Skeletal muscle cell (primary cell): ENCODE results near the gene VAV2.

ENCODE experiments used
- DNase-seq: peaks from one replicate; pipeline ENCODE4 v3.0.0-alpha.2; 2010; ENCODE audit warnings: low read depth
- H3K4me3 ChIP-seq: 2 replicates; pipeline ENCODE4 v1.5.1; 2011; ENCODE audit warnings: low read depth, mild to moderate bottlenecking, control low read depth, low read length, moderate library complexity

The VAV2 gene

DNA sequence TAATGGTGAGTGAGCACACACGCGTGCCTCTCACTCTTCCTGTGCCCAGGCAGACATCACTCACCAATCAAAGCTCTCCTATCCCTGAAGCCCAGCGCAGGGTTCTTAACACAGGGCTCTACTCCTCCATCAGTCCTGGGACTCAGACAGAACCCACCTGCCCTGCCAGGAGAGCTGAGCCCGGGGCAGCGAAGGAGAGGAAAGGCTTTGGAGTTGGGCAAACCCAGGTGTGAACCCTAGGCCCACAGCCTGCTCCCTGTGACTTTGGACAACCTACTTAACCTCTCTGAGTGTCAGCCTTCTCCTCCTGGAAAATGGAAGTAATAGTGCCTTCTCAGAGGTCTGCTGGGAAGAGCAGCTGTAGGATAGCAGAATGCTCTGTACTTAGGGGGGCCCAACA, 155.3 kb downstream of the VAV2 start:
- no peak for DNase-seq
- no peak overlapping the region for H3K4me3 ChIP-seq

DNA sequence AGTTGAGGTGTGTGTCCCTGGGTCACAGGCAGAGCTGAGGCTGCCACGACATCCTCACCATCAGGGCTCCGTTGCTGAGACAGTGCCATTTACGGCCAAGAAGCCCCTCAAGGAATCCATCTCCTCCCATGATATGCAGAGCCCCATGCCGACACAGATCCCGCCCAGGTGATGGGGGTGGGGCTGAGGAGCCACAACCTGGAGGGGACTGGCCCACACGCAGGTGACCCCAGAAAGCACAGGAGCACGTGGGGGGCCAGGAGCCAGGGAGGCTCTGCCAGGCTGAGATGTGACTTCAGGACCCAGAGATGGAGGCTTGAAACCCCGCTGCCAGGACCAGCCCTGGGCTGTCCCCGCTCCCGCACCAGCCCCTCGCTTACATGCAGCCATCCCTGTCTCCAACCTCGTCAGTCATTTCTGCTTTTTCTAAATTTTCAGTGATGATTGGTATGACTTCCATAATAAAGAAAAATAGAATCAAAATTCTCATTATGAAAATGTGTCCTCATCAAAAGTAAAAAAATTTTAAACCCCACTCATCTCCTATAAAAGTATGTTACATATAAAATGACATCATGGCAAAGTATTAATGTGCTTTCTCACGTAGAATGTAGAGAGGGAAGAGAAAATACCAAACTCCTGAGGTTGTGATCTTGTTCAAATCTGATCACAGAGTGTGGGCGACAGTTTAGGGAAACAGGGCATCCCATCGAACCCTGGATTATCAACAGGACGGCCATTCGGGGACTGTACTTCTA, 155.9 kb downstream of the VAV2 start:
- no peak overlapping the region for H3K4me3 ChIP-seq
- DNase-seq, result no peak

DNA sequence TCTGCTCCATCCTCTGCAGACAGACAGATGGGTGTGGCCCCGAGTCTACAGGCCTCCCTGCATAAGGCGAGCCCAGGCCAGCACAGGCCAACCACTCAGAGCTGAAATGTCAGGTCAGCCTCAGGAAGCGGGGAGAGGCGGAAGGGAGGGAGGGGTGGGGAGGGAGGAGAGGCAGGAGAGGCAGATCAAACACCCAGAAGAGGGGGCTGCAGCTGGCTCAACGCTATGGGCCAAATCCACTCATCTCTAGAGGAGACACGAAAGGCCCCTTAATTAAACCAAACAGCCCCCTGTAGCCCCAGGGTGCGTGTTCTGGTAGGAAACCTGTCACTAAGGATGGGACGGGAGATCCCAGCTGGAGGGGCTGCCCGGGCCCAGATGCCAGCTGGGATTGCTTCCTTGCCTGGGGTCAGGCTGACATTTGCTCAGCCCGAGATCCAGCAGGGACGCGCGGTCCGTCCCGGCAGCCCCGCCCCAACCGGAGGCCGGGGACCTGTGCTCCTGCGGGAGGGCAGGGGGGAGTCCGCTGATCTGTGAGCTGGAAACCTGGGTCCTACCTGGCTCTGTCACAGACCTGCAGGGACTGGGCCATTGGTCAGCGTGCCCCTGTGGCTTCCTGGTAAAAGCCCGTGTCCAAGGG, 156.7 kb downstream of the VAV2 start:
- no peak overlapping the region for H3K4me3 ChIP-seq
- DNase-seq, result no peak

DNA sequence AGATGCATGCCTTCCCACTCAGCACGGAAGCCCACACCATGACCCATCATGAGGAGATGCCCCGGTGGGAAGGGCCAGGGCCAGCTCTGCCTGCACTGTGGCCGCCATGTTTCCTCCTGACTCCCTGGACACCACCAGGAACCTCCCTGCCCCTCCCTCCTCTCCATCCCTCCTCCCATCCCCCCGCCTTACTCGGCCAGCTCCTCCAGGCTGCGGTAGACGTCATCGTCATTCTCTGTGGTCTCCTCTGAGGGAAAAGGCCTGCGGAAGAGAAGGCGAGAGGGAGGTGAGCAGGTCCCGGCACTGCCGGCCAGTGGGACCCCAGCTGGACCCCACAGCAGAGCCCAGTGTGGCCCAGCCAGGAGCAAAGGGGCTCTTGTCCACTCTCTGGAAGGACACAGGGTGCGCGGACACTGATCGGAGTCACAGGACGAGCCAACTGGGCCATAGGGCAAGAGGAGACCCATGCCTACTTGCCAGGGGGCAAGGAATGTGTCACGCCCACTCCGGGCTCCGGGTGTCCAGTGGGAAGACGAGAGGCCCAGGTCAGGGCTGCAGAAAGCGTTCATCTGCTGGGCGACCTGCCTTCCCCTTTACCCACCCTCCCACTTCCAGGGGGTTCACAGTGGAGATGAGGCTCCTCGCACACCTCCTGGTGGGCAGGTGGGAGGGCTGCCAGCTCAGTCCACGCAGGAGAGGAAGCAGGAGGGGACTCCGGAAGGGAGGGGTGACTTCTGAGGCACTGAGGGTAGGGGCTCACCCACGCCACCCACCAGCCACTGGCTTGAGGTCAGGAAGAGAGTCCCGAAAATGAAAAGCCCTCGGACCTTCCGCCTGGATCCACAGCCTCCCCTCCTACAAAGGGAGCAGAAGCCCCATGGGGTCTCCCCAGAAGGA, 157.8 kb downstream of the VAV2 start:
- no peak overlapping the region for H3K4me3 ChIP-seq
- DNase-seq, result no peak

DNA sequence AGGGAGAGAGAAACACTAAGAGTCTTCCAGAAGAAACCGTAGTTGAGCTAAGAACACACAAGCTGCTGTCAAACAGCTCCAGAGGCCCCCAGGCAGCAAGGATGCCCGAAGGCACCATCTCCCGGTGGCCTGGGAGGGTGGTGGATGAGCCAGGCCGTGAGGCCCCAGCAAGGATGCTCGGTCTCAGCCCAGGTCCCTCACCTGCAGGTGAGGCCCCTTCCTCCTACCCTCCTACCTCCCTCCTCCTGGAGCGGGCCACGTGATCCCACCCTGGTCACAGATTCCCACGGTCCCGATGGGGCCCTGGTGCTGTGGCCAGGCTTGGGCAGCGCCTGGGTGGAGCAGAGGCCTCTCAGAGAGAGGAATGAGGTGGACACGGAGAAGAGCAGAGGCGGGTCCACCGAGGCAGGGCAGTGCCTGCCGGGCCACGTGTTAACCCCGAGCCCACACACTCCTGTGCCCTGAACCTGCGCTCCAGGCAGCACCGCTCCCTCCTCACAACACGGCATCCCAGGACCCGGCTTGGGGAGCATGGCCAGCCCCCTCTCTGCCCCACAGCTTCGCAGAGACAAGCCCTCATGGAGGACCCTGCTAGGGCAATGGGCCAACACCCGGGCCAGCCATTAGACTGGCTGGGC, 158.6 kb downstream of the VAV2 start:
- DNase-seq, result no peak
- H3K4me3 ChIP-seq, result no peak overlapping the region

DNA sequence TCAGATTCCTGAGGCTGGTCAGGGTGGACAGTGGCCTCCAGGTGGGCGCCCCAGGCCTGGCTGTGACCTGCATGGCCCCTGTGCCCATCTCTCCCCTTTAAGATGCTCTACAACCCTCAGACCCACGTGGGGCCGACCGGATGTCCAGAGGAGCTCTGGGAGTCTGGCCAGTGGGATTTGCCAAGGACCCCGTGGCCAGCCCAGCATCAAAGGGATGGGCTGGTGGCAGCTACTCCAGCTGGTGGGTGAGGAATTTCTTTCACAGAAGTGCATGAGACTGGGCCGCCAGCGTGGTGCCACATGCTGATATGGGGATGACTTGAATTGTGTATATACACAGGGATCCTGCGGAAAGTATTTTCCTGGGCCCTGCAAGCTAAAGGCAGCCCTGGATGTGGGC, 159.2 kb downstream of the VAV2 start:
- H3K4me3 ChIP-seq, result no peak overlapping the region
- DNase-seq, result no peak

DNA sequence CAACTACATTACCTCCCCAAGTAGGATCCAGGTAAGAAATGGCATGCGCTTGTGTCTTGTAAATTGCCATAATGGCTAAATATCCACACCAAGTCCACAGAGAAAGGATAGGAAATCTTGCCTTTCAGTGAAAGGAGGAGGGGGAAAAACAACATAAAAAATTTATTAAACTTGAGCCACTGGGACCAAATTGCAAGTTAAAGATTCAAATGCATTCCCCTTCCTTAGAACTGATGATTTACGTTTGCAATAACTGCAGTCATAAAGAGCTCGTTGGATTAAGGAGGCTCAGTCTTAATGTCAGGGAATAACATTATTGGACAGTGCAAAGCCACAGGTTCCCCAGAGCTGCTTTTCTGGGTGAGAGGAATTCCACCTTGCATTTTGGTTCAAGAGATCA, 161.4 kb downstream of the VAV2 start:
- H3K4me3 ChIP-seq, result no peak overlapping the region
- no peak for DNase-seq

DNA sequence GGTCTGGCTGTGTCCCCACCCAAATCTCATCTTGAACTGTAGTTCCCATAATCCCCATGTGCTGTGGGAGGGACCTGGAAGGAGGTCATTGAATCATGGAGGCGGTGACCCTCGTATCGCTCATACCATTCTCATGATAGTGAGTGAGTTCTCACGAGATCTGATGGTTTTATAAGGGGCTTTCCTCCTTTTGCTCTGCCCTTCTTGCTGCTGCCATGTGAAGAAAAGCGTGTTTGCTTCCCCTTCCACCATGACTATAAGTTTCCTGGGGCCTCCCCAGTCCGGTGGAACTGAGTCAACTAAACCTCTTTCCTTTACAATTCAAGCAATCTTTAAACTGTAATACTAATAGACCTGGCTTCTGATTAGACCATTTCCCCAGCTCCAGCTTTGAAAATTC, 161.8 kb downstream of the VAV2 start:
- no peak for DNase-seq
- no peak overlapping the region for H3K4me3 ChIP-seq

DNA sequence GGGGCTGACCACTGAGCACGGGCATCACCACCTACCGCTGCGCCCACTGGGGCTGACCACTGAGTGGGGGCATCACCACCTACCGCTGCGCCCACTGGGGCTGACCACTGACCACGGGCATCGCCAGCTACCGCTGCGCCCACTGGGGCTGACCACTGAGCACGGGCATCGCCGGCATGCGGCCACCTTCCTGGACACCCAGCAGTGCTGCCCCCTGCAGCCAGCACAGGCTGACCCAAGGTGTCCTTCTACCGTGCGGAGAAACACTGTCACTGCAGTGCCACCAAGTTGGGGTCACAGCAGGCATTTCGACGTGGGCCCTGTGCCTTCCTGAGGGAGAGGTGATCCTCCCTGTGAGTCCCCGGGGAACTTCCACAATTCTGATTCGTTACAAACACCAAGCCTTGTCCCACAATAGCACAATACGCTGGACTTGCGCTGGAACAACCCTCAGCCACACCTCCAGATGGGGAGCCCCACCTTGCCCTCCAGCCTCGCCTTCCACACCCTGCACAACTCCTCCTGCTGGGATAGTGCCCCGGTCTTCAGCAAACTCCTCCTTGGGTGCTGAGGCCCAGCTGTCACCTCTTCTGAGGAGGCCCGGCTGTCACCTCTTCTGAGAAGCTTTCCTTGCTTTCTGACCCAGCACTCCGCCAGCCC, 163.7 kb downstream of the VAV2 start:
- DNase-seq, result no peak

DNA sequence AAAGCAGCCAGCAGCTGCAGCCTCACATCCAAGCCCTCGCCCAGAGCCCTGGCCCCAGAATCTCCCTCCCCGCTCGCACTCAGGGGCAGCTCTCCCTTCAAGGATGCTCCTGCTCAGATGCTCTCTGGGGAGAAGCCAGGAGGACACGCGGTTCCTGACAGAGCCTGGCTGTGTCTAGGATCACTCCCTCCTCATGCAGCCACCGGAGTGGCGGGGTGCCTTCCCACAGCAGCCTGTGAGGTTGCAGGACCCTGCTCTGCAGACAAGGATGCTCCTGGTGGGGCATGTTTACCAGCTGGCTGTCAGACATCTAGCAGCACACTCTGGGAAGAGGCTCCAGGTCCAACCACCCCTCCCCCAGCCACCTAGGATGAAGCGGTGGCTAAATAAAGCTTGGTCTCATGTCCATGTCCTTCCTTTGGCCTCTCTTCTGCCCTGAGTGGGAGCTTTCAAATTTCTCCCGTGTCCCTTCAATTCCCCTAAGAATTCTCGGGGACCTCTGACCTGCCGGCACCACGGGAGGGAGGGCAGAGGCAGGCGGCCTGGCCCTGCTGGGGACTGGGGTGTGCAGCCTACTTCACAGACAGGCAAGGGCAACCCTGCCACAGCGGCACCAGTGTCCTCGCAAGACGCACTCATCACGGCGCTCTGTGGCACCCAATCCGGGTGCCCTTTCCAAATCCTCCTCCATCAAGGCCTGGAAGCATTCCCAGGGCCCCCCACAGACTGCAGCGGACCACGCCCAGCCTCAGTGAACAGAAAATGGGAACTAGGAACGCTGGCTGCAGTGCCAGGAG, 165.6 kb downstream of the VAV2 start:
- H3K4me3 ChIP-seq, result no peak overlapping the region
- DNase-seq, result no peak

More for the DNA sequence above, 163.7 kb downstream of the VAV2 start:
- no peak overlapping the region for H3K4me3 ChIP-seq

DNA sequence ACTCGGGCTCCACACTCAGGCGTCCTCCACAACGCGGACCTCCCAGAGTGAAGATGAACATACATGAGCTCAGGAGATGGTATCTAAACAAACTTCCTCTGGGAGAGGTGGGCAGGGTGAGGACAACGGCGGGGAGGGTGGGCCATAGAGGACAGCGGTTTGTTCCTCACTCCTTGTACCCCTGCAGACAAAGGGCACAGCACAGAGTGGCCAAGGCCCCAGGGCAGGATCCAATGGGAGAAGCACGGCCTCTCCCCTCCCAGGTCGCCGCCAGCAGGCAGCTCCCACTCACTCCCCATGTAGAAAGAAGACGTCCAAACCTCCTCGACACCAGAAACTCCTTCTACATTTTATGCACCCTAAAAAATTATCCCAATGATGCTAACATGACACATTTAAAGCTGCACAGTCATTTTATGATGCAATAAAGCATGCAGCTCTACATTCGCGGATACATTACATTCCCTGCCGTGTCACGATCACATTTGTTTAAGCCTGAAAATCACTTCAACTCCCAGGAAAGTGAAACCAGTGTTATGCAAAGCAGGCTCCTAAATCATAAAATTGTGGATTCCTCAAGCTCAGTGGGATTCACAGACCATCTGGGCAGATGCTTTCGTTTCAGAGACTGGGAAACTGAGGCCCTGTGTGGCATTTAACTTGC, 166.4 kb downstream of the VAV2 start:
- no peak overlapping the region for H3K4me3 ChIP-seq
- peak; percentile 65 for DNase-seq

DNA sequence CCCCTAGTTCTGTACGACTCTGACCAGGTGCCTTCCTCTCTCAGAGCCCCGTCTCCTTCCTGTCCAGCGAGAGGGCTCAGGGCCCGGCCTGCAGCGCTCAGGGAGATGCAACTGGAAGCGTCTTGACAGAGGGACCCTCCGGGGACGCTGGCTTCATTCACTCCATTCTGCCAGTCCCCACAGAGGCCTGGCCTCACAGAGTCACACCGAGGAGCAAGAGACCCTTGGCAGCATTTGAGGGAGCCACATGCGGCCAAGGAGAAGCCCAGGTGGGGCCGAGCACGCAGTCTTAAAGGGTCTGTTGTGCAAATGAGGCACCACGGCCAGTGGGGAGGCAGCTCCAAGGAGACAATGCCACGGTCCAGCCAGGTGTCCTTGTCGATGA, 167.3 kb downstream of the VAV2 start:
- DNase-seq, result no peak
- no peak overlapping the region for H3K4me3 ChIP-seq

DNA sequence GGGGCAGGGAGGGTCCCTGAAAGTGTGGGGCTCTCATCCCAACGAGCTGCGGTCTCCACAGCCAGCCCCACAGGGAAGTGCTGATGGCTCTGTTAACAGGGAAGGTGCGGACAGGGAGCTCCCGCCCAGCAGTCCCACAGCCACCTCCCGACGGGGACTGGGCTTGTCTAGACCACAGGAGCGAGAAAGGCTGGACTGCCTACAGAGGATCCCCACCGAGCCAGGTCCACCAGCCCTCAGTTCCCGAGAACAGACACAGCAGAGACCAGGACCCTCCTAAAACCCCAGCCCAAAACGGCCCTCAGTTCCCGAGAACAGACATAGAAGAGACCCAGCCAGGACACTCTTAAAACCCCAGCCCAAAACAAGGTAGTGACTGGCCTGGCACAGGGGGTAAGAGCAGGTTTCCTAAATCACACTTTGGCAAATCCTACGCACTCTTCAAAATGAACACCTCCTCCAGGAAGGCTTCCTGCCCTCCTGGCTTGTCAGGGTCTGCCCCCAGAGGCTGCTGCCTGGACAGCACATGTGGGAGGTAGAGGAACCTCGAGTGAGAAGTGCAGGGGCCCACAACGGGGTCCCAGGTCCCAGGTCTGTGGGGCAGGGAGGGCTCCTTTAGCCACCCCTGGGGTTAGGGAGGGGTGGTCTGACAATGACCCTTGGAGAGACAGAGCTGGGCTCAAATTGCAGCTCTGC, 167.9 kb downstream of the VAV2 start:
- H3K4me3 ChIP-seq, result no peak overlapping the region
- DNase-seq, result no peak

DNA sequence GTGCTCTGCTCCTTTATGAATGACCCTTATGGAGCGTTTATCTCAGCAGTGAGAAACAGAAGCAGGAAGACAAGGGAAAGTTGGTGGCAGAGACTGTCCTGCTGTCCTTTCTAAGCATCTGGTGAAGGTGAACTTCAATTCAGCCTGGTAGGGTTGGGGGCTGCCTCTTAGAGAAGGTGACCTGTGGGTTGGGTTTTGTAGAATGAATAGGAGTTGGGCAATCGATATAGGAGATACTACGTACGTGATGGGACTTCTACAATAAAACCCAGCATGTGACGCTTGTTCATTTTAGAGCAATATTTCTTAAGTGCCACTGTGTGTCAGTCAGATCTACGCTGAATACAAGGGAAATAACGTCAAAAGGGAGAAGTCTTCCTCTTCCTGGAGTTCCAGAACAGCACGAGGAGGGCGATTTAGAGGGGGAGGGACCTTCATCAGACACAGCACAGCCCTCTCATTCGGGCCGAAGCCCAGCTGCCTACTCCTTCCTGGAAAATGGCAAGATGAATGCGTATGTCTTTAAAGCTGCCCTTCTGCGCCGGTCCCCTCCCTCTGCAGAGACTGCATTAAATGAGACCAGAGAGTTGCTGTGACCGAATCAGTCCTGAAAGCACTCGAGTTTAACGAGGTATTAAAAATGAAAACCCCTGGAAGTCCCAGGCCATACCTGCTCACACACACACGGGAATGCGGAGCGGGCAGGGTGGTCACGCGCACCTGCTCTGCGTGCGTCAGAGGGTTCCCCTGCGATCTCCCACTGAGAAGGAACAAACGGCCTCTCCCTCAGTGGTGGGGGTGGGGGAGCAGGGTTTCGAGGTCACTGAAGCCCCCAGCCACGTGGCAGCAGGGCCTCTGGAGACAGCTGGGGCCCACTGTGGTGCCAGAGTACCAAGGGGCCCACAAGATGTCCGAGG, 168.7 kb downstream of the VAV2 start:
- no peak for DNase-seq
- no peak overlapping the region for H3K4me3 ChIP-seq

DNA sequence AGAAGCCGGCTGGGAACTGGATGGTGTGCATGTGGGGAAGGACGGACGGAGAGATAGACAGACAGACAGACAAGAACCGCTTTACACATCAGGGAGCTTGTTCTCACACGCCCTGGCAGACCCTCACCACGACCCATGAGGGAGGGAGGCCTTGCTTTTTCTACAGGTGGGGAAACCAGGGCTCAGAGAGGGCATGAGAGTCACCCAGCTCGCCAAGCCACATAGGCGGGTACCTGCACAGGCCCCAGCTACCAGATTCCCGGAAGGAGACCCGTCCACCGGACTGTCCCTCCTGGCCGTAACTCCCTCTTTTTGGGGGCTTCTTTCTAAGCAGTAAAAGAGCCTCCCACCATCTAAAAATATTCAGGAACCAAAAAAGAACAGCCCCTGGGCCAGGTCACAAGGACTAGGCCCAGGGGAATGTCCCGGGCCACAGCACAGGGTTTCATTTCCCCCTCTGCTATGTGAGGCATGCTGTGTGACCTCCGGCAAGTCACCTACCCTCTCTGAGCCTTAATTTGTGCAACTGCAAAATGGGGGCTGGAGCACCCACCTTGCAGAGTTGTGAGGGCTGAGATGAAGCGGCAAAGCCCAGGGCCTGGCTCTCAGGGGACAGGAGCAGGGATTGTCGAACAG, 169.6 kb downstream of the VAV2 start:
- H3K4me3 ChIP-seq, result no peak overlapping the region
- no peak for DNase-seq
